HEK293 (cell line): ENCODE measurements around the gene CCDC85B.

Experiments used
- CTCF ChIA-PET: fragments of 350-600 bp; formaldehyde crosslinking; extraction: SDS; loops from one replicate; lab custom pipeline; 2021; ENCODE audit warnings: antibody characterized with exemption; lab: Yijun Ruan, JAX
- POLR2A ChIA-PET: fragments of 300-600 bp; formaldehyde crosslinking; extraction: SDS; loops from one replicate; lab custom pipeline; 2020; ENCODE audit warnings: antibody characterized with exemption, inconsistent platforms; lab: Yijun Ruan, JAX
- H3K27ac ChIP-seq: fragments of 200-500 bp; sonication (Bioruptor generic); 2 replicates; pipeline ENCODE4 v1.5.1; 2014; ENCODE audit warnings: low read depth, low read length, control low read depth, inconsistent platforms; ENCODE audit errors: extremely low read depth
- H3K36me3 ChIP-seq, 2 experiments: fragments of 200-500 bp in 1 of 2; sonication (Bioruptor generic) in 1 of 2; 1 replicate in 1 of 2; 2 replicates in 1 of 2; pipeline ENCODE4 v1.5.1; 2014 to 2017; ENCODE audit warnings: inconsistent platforms in 2 of 2, low read length in 2 of 2; ENCODE audit not compliant: control insufficient read depth in 2 of 2, insufficient read depth in 1 of 2
- H3K4me1 ChIP-seq: fragments of 200-500 bp; sonication (Bioruptor generic); 2 replicates; pipeline ENCODE4 v1.5.1; 2014; ENCODE audit warnings: mild to moderate bottlenecking, low read length, inconsistent platforms; ENCODE audit not compliant: control insufficient read depth, insufficient read depth
- H3K4me3 ChIP-seq: 2 replicates; pipeline ENCODE4 v1.5.1; 2011; ENCODE audit warnings: low read depth, mild to moderate bottlenecking, control low read depth, low read length, moderate library complexity
- H3K9me3 ChIP-seq: fragments of 200-500 bp; sonication (Bioruptor generic); 2 replicates; pipeline ENCODE4 v1.5.1; 2014; ENCODE audit warnings: low read depth, low read length, inconsistent platforms; ENCODE audit not compliant: control insufficient read depth, insufficient read depth
- EGR2 ChIP-seq: fragments of 450-650 bp; formaldehyde crosslinking; IDR thresholded peaks from 2 replicates; pipeline ENCODE4 v1.5.1; 2016; ENCODE audit warnings: low read depth, missing biosample characterization, missing genetic modification characterization
- IKZF3 ChIP-seq: fragments of 450-650 bp; IDR thresholded peaks from 2 replicates; pipeline ENCODE4 v1.5.0; 2018; ENCODE audit warnings: missing biosample characterization, mild to moderate bottlenecking, missing genetic modification characterization, moderate library complexity
- OVOL3 ChIP-seq: fragments of 450-650 bp; formaldehyde crosslinking; IDR thresholded peaks from 2 replicates; pipeline ENCODE4 v1.5.1; 2016; ENCODE audit warnings: missing biosample characterization, missing genetic modification characterization
- SP2 ChIP-seq: fragments of 450-650 bp; formaldehyde crosslinking; IDR thresholded peaks from 2 replicates; pipeline ENCODE4 v1.5.1; 2016; ENCODE audit warnings: missing biosample characterization, missing genetic modification characterization
- SP3 ChIP-seq: fragments of 450-650 bp; formaldehyde crosslinking; IDR thresholded peaks from 2 replicates; pipeline ENCODE4 v1.5.1; 2016; ENCODE audit warnings: missing biosample characterization, missing genetic modification characterization
- WT1 ChIP-seq: fragments of 450-650 bp; formaldehyde crosslinking; IDR thresholded peaks from 2 replicates; pipeline ENCODE4 v1.5.1; 2016; ENCODE audit warnings: missing biosample characterization, missing genetic modification characterization
- ZBTB1 ChIP-seq: fragments of 450-650 bp; formaldehyde crosslinking; IDR thresholded peaks from 2 replicates; pipeline ENCODE4 v1.5.1; 2016; ENCODE audit warnings: missing biosample characterization, missing genetic modification characterization
- ZBTB20 ChIP-seq: fragments of 450-650 bp; formaldehyde crosslinking; IDR thresholded peaks from 2 replicates; pipeline ENCODE4 v1.5.1; 2016; ENCODE audit warnings: missing biosample characterization, missing genetic modification characterization
- ZBTB26 ChIP-seq: fragments of 450-650 bp; formaldehyde crosslinking; optimal IDR thresholded peaks from 2 replicates; pipeline ENCODE3; 2016; ENCODE audit warnings: missing biosample characterization, mild to moderate bottlenecking, missing genetic modification characterization
- ZBTB8A ChIP-seq: fragments of 450-650 bp; formaldehyde crosslinking; IDR thresholded peaks from 2 replicates; pipeline ENCODE4 v1.5.1; 2016; ENCODE audit warnings: missing biosample characterization, missing genetic modification characterization
- ZEB2 ChIP-seq: fragments of 450-650 bp; formaldehyde crosslinking; IDR thresholded peaks from 2 replicates; pipeline ENCODE4 v1.5.1; 2016; ENCODE audit warnings: missing biosample characterization, missing genetic modification characterization
- ZFP69B ChIP-seq: fragments of 450-650 bp; formaldehyde crosslinking; IDR thresholded peaks from 2 replicates; pipeline ENCODE4 v1.5.1; 2016; ENCODE audit warnings: missing biosample characterization, missing genetic modification characterization
- ZNF10 ChIP-seq: fragments of 450-650 bp; formaldehyde crosslinking; IDR thresholded peaks from 2 replicates; pipeline ENCODE4 v1.5.1; 2017; ENCODE audit warnings: missing biosample characterization, missing genetic modification characterization
- ZNF121 ChIP-seq: fragments of 450-650 bp; formaldehyde crosslinking; IDR thresholded peaks from 2 replicates; pipeline ENCODE4 v1.5.1; 2016; ENCODE audit warnings: missing biosample characterization, missing genetic modification characterization
- ZNF473 ChIP-seq: fragments of 450-650 bp; formaldehyde crosslinking; IDR thresholded peaks from 2 replicates; pipeline ENCODE4 v1.5.1; 2017; ENCODE audit warnings: missing biosample characterization, missing genetic modification characterization
- ZNF561 ChIP-seq: fragments of 450-650 bp; IDR thresholded peaks from 2 replicates; pipeline ENCODE4 v1.5.1; 2018; ENCODE audit warnings: missing biosample characterization, missing genetic modification characterization, borderline replicate concordance
- ZNF600 ChIP-seq: fragments of 450-650 bp; formaldehyde crosslinking; IDR thresholded peaks from 2 replicates; pipeline ENCODE4 v1.5.1; 2016; ENCODE audit warnings: missing biosample characterization, missing genetic modification characterization
- ZNF692 ChIP-seq: fragments of 450-650 bp; formaldehyde crosslinking; IDR thresholded peaks from 2 replicates; pipeline ENCODE4 v1.5.1; 2016; ENCODE audit warnings: missing biosample characterization, missing genetic modification characterization
- ZNF837 ChIP-seq: fragments of 450-650 bp; formaldehyde crosslinking; IDR thresholded peaks from 2 replicates; pipeline ENCODE4 v1.5.1; 2016; ENCODE audit warnings: missing biosample characterization, missing genetic modification characterization
- ZXDB ChIP-seq: fragments of 450-650 bp; formaldehyde crosslinking; IDR thresholded peaks from 2 replicates; pipeline ENCODE4 v1.5.1; 2016; ENCODE audit warnings: missing biosample characterization, missing genetic modification characterization
- TF ChIP-seq, protein P1 (sequence below): fragments of 450-650 bp; formaldehyde crosslinking; IDR thresholded peaks from 2 replicates; pipeline ENCODE4 v1.5.1; 2017; ENCODE audit warnings: missing biosample characterization, missing genetic modification characterization
- TF ChIP-seq, protein P2 (sequence below): fragments of 450-650 bp; formaldehyde crosslinking; IDR thresholded peaks from 2 replicates; pipeline ENCODE4 v1.5.1; 2016; ENCODE audit warnings: missing biosample characterization, missing genetic modification characterization
- TF ChIP-seq, protein P3 (sequence below): fragments of 450-650 bp; formaldehyde crosslinking; conservative IDR thresholded peaks from 2 replicates; pipeline ENCODE4 v1.5.1; 2016; ENCODE audit warnings: low read depth, missing biosample characterization, missing genetic modification characterization

The CCDC85B gene

GRCh38 chr11:65873318-65874156, 16.9 kb upstream of the CCDC85B start:
- ChIA-PET CTCF (interaction anchor here (0.6 to 2.7 kb wide), 6 partner anchors 11 to 162 kb away, joined by 3 to 35 read pairs (median 12); partner anchors contain the start of genes AP5B1, CCDC85B, FIBP and MUS81), POLR2A (interaction anchor here (0.6 to 2.3 kb wide), 8 partner anchors 11 to 44 kb away, joined by 3 to 13 read pairs (median 4); partner anchors contain the start of genes CCDC85B, FIBP and MUS81)
- no peaks in the 10 kb centered on the region for H3K9me3 ChIP-seq
- H3K36me3 ChIP-seq, result no peaks in the 10 kb centered on the region
- H3K4me1 ChIP-seq, result no peaks in the 10 kb centered on the region
- H3K27ac ChIP-seq, result no peak overlapping the region
- peak overlapping the region; percentile 44 for H3K4me3 ChIP-seq
- TF ChIP-seq SP2 (tag by site-specific recombination), result peak; percentile 91
- peak; percentile 56 for TF ChIP-seq ZXDB (tag by site-specific recombination)
- TF ChIP-seq ZNF692 (tag by site-specific recombination), result peak; percentile 98
- no peak; the same call in 1 of the 2 replicates for TF ChIP-seq ZBTB20 (tag by site-specific recombination)
- peak; percentile 57 for TF ChIP-seq ZBTB26 (tag by site-specific recombination)
- TF ChIP-seq ZNF121, result peak; percentile 73; the same call in 1 of the 2 replicates
- TF ChIP-seq ZBTB1 (tag by site-specific recombination), result no peak
- TF ChIP-seq, protein P1, sequence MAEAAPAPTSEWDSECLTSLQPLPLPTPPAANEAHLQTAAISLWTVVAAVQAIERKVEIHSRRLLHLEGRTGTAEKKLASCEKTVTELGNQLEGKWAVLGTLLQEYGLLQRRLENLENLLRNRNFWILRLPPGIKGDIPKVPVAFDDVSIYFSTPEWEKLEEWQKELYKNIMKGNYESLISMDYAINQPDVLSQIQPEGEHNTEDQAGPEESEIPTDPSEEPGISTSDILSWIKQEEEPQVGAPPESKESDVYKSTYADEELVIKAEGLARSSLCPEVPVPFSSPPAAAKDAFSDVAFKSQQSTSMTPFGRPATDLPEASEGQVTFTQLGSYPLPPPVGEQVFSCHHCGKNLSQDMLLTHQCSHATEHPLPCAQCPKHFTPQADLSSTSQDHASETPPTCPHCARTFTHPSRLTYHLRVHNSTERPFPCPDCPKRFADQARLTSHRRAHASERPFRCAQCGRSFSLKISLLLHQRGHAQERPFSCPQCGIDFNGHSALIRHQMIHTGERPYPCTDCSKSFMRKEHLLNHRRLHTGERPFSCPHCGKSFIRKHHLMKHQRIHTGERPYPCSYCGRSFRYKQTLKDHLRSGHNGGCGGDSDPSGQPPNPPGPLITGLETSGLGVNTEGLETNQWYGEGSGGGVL (tag by site-specific recombination), result peak; percentile 46
- TF ChIP-seq WT1, result peak; percentile 64; the same call in 1 of the 2 replicates
- peak; percentile 82 for TF ChIP-seq IKZF3 (tag by site-specific recombination)
- TF ChIP-seq ZNF561 (tag by site-specific recombination), result 0 out of 2 replicates have a peak, but pooled peaks have one; percentile 67
- no peak for TF ChIP-seq ZNF473
- TF ChIP-seq ZEB2 (tag by site-specific recombination), result peak; percentile 51; the same call in 1 of the 2 replicates
- TF ChIP-seq ZNF600 (tag by site-specific recombination), result peak; percentile 70
- TF ChIP-seq, protein P2, sequence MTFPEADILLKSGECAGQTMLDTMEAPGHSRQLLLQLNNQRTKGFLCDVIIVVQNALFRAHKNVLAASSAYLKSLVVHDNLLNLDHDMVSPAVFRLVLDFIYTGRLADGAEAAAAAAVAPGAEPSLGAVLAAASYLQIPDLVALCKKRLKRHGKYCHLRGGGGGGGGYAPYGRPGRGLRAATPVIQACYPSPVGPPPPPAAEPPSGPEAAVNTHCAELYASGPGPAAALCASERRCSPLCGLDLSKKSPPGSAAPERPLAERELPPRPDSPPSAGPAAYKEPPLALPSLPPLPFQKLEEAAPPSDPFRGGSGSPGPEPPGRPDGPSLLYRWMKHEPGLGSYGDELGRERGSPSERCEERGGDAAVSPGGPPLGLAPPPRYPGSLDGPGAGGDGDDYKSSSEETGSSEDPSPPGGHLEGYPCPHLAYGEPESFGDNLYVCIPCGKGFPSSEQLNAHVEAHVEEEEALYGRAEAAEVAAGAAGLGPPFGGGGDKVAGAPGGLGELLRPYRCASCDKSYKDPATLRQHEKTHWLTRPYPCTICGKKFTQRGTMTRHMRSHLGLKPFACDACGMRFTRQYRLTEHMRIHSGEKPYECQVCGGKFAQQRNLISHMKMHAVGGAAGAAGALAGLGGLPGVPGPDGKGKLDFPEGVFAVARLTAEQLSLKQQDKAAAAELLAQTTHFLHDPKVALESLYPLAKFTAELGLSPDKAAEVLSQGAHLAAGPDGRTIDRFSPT (tag by site-specific recombination), result peak; percentile 86
- TF ChIP-seq, protein P3, sequence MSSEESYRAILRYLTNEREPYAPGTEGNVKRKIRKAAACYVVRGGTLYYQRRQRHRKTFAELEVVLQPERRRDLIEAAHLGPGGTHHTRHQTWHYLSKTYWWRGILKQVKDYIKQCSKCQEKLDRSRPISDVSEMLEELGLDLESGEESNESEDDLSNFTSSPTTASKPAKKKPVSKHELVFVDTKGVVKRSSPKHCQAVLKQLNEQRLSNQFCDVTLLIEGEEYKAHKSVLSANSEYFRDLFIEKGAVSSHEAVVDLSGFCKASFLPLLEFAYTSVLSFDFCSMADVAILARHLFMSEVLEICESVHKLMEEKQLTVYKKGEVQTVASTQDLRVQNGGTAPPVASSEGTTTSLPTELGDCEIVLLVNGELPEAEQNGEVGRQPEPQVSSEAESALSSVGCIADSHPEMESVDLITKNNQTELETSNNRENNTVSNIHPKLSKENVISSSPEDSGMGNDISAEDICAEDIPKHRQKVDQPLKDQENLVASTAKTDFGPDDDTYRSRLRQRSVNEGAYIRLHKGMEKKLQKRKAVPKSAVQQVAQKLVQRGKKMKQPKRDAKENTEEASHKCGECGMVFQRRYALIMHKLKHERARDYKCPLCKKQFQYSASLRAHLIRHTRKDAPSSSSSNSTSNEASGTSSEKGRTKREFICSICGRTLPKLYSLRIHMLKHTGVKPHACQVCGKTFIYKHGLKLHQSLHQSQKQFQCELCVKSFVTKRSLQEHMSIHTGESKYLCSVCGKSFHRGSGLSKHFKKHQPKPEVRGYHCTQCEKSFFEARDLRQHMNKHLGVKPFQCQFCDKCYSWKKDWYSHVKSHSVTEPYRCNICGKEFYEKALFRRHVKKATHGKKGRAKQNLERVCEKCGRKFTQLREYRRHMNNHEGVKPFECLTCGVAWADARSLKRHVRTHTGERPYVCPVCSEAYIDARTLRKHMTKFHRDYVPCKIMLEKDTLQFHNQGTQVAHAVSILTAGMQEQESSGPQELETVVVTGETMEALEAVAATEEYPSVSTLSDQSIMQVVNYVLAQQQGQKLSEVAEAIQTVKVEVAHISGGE (tag by site-specific recombination), result 0 out of 2 replicates have a peak, but pooled peaks have one; percentile 13
- peak; percentile 80 for TF ChIP-seq EGR2 (tag by site-specific recombination)
- TF ChIP-seq OVOL3 (tag by site-specific recombination), result no peak
- TF ChIP-seq ZNF837 (tag by site-specific recombination), result no peak
- peak; percentile 98 for TF ChIP-seq SP3 (tag by site-specific recombination)
- TF ChIP-seq ZBTB8A (tag by site-specific recombination), result peak; percentile 33; the same call in 1 of the 2 replicates
- peak; percentile 87 for TF ChIP-seq ZNF10
- peak; percentile 97 for TF ChIP-seq ZFP69B (tag by site-specific recombination)
